Panc1 (cell line): ENCODE data around the gene INPP5A. TPM values are rescaled to one million over a fixed set of nuclear protein-coding genes. Genes with fewer than 3 reads are reported as not detected.

ENCODE experiments used
- ATAC-seq: fragments of 200-7000 bp; cut with Tn5 transposase; 2 replicates; pipeline ENCODE4 v1.9.1; 2020; ENCODE audit warnings: mild to moderate bottlenecking, moderate library complexity
- BruUV-seq: library from RNA; stranded (reverse); fragments of 400-500 nt; replicated peaks from 2 replicates; lab custom pipeline; 2021; lab: Mats Ljungman, UMichigan
- CTCF ChIA-PET: fragments of 300-600 bp; sonication (Branson Sonifier 250); formaldehyde crosslinking; loops from one replicate; lab custom pipeline; 2022; ENCODE audit warnings: antibody characterized with exemption; lab: Charles Lee
- POLR2A ChIA-PET: fragments of 300-600 bp; sonication (Branson Sonifier 250); formaldehyde crosslinking; loops from one replicate; lab custom pipeline; 2022; ENCODE audit warnings: antibody characterized with exemption; lab: Charles Lee
- DNase-seq: peaks from one replicate; pipeline ENCODE4 v3.0.0-alpha.2; 2010; ENCODE audit warnings: low read depth, low spot score
- H3K27ac ChIP-seq: 2 replicates; pipeline ENCODE4 v1.5.1; 2011; ENCODE audit warnings: mild to moderate bottlenecking, low read length, inconsistent platforms
- H3K27me3 ChIP-seq: fragments of 200-500 bp; sonication (Bioruptor generic); 2 replicates; pipeline ENCODE4 v1.6.0; 2014; ENCODE audit warnings: low read length, inconsistent platforms; ENCODE audit not compliant: control insufficient read depth, insufficient read depth
- H3K36me3 ChIP-seq: fragments of 200-500 bp; sonication (Bioruptor generic); 2 replicates; pipeline ENCODE4 v1.5.1; 2014; ENCODE audit warnings: inconsistent platforms, mild to moderate bottlenecking, low read length, moderate library complexity; ENCODE audit not compliant: control insufficient read depth, insufficient read depth
- H3K4me1 ChIP-seq: 2 replicates; pipeline ENCODE4 v1.5.1; 2011; ENCODE audit warnings: inconsistent platforms, mild to moderate bottlenecking, low read length, moderate library complexity; ENCODE audit not compliant: control insufficient read depth, insufficient read depth
- H3K4me3 ChIP-seq, 2 experiments: 2 replicates each; pipeline ENCODE4 v1.5.1; 2011 to 2012; ENCODE audit warnings: low read depth in 2 of 2, low read length in 2 of 2, mild to moderate bottlenecking in 2 of 2, inconsistent platforms in 1 of 2, moderate library complexity in 1 of 2
- H3K9me3 ChIP-seq: fragments of 200-500 bp; sonication (Bioruptor generic); 2 replicates; pipeline ENCODE4 v1.5.1; 2014; ENCODE audit warnings: low read depth, mild to moderate bottlenecking, inconsistent platforms, low read length, moderate library complexity; ENCODE audit not compliant: control insufficient read depth, insufficient read depth
- CTCF ChIP-seq: fragments of 450-650 bp; IDR thresholded peaks from 2 replicates; pipeline ENCODE4 v1.5.1; 2017; ENCODE audit warnings: mild to moderate bottlenecking
- POLR2AphosphoS5 ChIP-seq: IDR thresholded peaks from 2 replicates; pipeline ENCODE4 v1.6.1; 2012; ENCODE audit warnings: mild to moderate bottlenecking, low read depth, low read length, moderate library complexity
- REST ChIP-seq, 2 experiments: IDR thresholded peaks; 2 replicates each; pipeline ENCODE4 v1.6.1; 2011 to 2012; ENCODE audit warnings: low read depth in 2 of 2, control low read depth in 1 of 2, low read length in 1 of 2, mild to moderate bottlenecking in 1 of 2, moderate library complexity in 1 of 2; ENCODE audit not compliant: insufficient read depth in 1 of 2
- SIN3A ChIP-seq: IDR thresholded peaks from 2 replicates; pipeline ENCODE4 v1.6.1; 2012; ENCODE audit warnings: low read depth, mild to moderate bottlenecking, low read length, moderate library complexity, borderline replicate concordance; ENCODE audit not compliant: insufficient read depth
- TCF7L2 ChIP-seq: IDR thresholded peaks from 2 replicates; pipeline ENCODE4 v1.6.1; 2011; ENCODE audit warnings: mild to moderate bottlenecking, low read depth, low read length, inconsistent platforms
- in situ Hi-C: cut with HindIII; loops from 2 replicates; pipeline ENCODE4 v1.10.0; 2016; ENCODE audit warnings: low sequenced_read_pairs, low pct_unique_long_range_greater_than_20kb
- intact Hi-C: fragments of 100-400 bp; cut with micrococcal nuclease; formaldehyde crosslinking; loops from one replicate; pipeline ENCODE4 v1.10.0; 2022; ENCODE audit not compliant: unreplicated experiment
- total RNA-seq: library from RNA; stranded (reverse); gene quantifications from one replicate; pipeline ENCODE4 v1.2.1, GENCODE V29; 2021; ENCODE audit not compliant: unreplicated experiment

Gene INPP5A
- total RNA-seq, 1 experiment from 2014 or later, result 60.0 TPM

GRCh38 chr10:132526676-132527075 is 10.9 kb upstream of the INPP5A start (continued):
- no peak for TF ChIP-seq REST (IDR thresholded peaks at IDR 0.05; ENCODE audit: insufficient read depth in 1 of 2, low read depth in 2 of 2, low read length in 1 of 2)

- ChIA-PET POLR2A (interaction anchor here (0.6 kb wide), 1 partner anchor 107 kb away, joined by 3 read pairs; no protein-coding TSS in a partner anchor), CTCF (no interaction called here)
- ATAC-seq (peak; percentile 35; the same call in 1 of the 2 replicates), DNase-seq (no peak)
- H3K27ac ChIP-seq, result peak overlapping the region; percentile 10; the same call in 1 of the 2 replicates
- no TSS peak for BruUV-seq
- H3K36me3 ChIP-seq, result no peaks in the 10 kb centered on the region
- H3K9me3 ChIP-seq, result peaks cover 4% of the 10 kb centered on the region; the same call in 1 of the 2 replicates
- peaks cover 17% of the 10 kb centered on the region for H3K4me1 ChIP-seq
- TF ChIP-seq SIN3A (no peak), REST (IDR thresholded peaks at IDR 0.05; ENCODE audit: insufficient read depth in 1 of 2, low read depth in 2 of 2, low read length in 1 of 2) (no peak), CTCF (no peak), POLR2AphosphoS5 (no peak), TCF7L2 (no peak)
- no peaks in the 10 kb centered on the region for H3K27me3 ChIP-seq
- H3K4me3 ChIP-seq, result no peak overlapping the region
- intact Hi-C loops, result no loop called here
- in situ Hi-C loops, result no loop called here
Observed at GRCh38 chr10:132527339-132528063, 10.1 kb upstream of the INPP5A start.
